ENCODE results near the gene EMSY. TPM values are rescaled to one million over a fixed set of nuclear protein-coding genes. Genes with fewer than 3 reads are reported as not detected.
"Not testable (repeated sequence)": the region's sequence is repeated elsewhere in the genome, so short reads cannot be mapped to it uniquely, and the experiment has no call there.

Gene EMSY
- total RNA-seq, 6 experiments from 2014 or later, result 6.1 to 15.2 (median 7.2) TPM

DNA sequence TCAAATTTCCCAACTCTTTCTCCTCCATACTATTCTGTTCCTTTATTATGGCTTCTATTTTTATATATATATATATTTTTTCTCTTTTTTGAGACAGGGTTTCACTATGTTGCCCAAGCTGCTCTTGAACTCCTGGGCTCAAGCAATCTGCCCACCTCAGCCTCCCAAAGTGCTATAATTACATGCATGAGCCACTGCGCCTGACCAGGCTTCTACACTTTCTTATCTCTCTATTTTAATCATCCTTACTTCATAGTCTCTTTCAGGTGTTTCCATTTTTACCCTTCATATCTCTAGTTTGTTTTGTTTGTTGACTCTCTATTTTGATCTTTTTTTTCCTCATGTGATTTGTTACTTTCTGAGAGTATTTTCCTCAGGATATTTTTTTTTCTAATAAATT lies 43.9 kb upstream of the EMSY start:
- H3K4me1 ChIP-seq, result no peaks in the 10 kb centered on the region
- H3K9me3 ChIP-seq, result no peaks in the 10 kb centered on the region
- intact Hi-C loops (cut with DNase I), result no loop called here
- no peak overlapping the region for H3K4me3 ChIP-seq
- TF ChIP-seq, protein P1, sequence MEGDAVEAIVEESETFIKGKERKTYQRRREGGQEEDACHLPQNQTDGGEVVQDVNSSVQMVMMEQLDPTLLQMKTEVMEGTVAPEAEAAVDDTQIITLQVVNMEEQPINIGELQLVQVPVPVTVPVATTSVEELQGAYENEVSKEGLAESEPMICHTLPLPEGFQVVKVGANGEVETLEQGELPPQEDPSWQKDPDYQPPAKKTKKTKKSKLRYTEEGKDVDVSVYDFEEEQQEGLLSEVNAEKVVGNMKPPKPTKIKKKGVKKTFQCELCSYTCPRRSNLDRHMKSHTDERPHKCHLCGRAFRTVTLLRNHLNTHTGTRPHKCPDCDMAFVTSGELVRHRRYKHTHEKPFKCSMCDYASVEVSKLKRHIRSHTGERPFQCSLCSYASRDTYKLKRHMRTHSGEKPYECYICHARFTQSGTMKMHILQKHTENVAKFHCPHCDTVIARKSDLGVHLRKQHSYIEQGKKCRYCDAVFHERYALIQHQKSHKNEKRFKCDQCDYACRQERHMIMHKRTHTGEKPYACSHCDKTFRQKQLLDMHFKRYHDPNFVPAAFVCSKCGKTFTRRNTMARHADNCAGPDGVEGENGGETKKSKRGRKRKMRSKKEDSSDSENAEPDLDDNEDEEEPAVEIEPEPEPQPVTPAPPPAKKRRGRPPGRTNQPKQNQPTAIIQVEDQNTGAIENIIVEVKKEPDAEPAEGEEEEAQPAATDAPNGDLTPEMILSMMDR (IDR thresholded peaks at IDR 0.05), result no peak
- TF ChIP-seq POLR2A (IDR thresholded peaks at IDR 0.05), result no peak
- H3K27ac ChIP-seq, result no peak overlapping the region
- WGBS (ENCODE audit: insufficient coverage, low coverage, low lambda C conversion rate, missing lambda C conversion rate), result 100% methylated on average over 1 of the region's 1 CpG
- no peaks in the 10 kb centered on the region for H3K36me3 ChIP-seq
- no peak for DNase-seq
- no peaks in the 10 kb centered on the region for H3K27me3 ChIP-seq
- no peak for ATAC-seq

DNA sequence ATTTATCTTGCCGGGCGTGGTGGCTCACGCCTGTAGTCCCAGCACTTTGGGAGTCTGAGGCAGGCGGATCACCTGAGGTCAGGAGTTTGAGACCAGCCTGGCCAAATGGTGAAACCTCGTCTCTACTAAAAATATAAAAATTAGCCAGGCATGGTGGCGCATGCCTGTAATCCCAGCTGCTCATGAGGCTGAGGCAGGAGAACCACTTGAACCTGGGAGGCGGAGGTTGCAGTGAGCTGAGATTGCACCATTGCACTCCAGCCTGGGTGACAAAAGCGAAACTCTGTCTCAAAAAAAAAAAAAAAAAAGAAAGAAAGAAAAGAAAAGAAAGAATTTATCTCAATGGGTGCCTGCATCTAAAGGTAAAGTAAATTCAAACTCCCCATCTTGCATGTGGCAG lies 43.3 kb upstream of the EMSY start:
- H3K9me3 ChIP-seq; DNase-seq; intact Hi-C loops (cut with DNase I); H3K4me3 ChIP-seq; H3K4me1 ChIP-seq; ATAC-seq; H3K27ac ChIP-seq; H3K36me3 ChIP-seq; H3K27me3 ChIP-seq: not testable (repeated sequence)
- 79% methylated on average over 5 of the region's 8 CpGs for WGBS (ENCODE audit: insufficient coverage, low coverage, low lambda C conversion rate, missing lambda C conversion rate)

DNA sequence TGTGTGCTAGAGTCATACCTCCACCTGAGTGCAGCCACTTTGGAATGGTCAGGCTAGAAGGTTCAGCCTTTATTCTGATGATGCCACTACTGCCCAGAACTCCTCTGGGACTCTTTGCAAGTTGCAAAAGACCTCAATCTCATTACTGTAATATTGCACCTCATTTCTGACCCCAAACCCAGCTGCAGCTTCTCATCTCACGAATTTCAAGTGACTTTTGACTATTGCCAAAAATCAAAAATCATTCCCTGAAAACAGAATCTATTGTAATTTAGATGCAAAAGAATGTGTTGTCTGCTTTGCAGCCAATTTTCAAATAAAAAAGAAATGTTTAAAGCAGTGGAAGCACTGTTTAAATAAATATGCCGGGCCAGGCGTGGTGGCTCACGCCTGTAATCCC lies 38.5 kb upstream of the EMSY start:
- no peak overlapping the region for H3K27ac ChIP-seq
- 89% methylated on average over 3 of the region's 4 CpGs for WGBS (ENCODE audit: insufficient coverage, low coverage, low lambda C conversion rate, missing lambda C conversion rate)
- TF ChIP-seq POLR2A (IDR thresholded peaks at IDR 0.05), result no peak
- TF ChIP-seq, protein P1 (IDR thresholded peaks at IDR 0.05), result no peak
- H3K36me3 ChIP-seq, result no peaks in the 10 kb centered on the region
- ATAC-seq (no peak), DNase-seq (no peak)
- H3K4me3 ChIP-seq, result no peak overlapping the region
- no peaks in the 10 kb centered on the region for H3K27me3 ChIP-seq
- no peaks in the 10 kb centered on the region for H3K4me1 ChIP-seq
- intact Hi-C loops (cut with DNase I), result no loop called here
- H3K9me3 ChIP-seq, result no peaks in the 10 kb centered on the region

DNA sequence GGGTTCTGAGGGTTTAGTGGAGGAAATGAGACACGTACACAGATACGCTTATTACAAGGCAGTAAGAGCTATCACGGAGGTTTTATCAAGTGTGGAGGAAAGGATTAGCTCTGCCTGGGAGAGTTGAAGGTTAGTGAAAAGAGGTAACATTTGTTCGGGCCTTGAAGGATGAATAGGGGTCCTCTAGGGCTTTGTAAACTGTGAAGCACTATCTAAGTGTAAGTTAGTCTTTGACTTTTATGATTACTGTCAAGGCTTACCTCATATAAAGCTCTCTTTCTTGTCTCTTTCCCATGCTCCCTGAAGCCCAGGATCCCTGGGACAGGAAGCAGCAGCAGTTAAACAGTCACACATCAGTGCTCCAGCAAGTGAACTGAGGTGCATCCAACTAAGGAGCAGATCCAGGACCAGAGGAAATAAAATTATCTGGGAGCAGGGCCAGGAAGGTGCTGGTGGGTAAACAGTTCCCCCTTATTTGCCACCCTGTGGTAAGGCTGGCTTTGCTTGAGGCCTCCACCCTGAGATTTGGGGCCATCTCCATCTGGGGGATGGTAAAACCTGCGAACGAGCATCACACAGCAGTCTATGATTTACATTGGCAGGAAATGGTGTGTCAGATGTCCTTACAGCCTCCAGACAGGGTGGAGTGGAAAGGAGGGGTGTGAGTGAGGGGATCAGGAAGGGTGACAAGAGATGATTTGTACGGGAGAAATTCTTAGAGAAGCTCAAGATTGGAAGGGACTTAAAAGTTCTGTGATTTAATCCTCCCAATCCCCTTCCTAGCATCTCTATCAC lies 36.5 kb upstream of the EMSY start:
- TF ChIP-seq, protein P1 (IDR thresholded peaks at IDR 0.05), result no peak
- TF ChIP-seq POLR2A (IDR thresholded peaks at IDR 0.05), result no peak
- no peaks in the 10 kb centered on the region for H3K4me1 ChIP-seq
- no peaks in the 10 kb centered on the region for H3K27me3 ChIP-seq
- ATAC-seq (no peak), DNase-seq (no peak)
- no peaks in the 10 kb centered on the region for H3K36me3 ChIP-seq
- WGBS (ENCODE audit: insufficient coverage, low coverage, low lambda C conversion rate, missing lambda C conversion rate), result 49% methylated on average over 7 of the region's 7 CpGs
- no peak overlapping the region for H3K27ac ChIP-seq
- intact Hi-C loops (cut with DNase I), result no loop called here
- no peaks in the 10 kb centered on the region for H3K9me3 ChIP-seq
- H3K4me3 ChIP-seq, result no peak overlapping the region

DNA sequence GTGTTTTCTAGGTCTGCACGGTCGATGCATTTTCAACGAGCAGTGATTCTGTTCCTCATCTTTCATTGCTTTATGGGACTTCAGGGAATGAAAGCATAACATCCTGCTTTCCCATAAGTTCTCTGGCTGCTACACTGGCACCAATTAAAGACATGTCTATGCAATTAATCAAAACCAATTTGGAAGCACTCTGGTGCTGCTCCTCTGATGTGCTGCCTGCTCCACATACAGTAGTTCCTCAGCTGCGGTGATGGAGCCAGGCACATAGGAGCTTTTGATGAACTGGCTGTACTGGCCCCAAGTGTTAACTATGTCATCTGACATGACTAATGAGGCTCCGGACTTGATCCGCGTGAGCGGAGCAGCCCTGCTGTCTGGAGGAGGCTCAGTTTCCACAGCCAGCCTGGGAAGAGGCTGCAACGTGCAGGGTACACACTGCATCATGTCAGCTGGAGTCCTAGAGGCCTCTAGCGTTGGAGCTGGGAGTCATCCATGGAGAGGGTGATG lies 33.9 kb upstream of the EMSY start:
- no peak for TF ChIP-seq POLR2A (IDR thresholded peaks at IDR 0.05)
- TF ChIP-seq, protein P1 (IDR thresholded peaks at IDR 0.05), result no peak
- H3K36me3 ChIP-seq, result no peaks in the 10 kb centered on the region
- ATAC-seq, result no peak
- H3K4me3 ChIP-seq, result no peak overlapping the region
- H3K4me1 ChIP-seq, result no peaks in the 10 kb centered on the region
- H3K27ac ChIP-seq, result no peak overlapping the region
- no peaks in the 10 kb centered on the region for H3K9me3 ChIP-seq
- H3K27me3 ChIP-seq, result no peaks in the 10 kb centered on the region
- intact Hi-C loops (cut with DNase I), result no loop called here
- no peak for DNase-seq
- 80% methylated on average over 2 of the region's 10 CpGs for WGBS (ENCODE audit: insufficient coverage, low coverage, low lambda C conversion rate, missing lambda C conversion rate)

Measured in right lobe of liver (tissue), 6 donors.